HCT116 (cell line): Measurements from ENCODE around the gene VPS9D1.

ENCODE experiments used
- ATF3 ChIP-seq: IDR thresholded peaks from 2 replicates; pipeline ENCODE4 v1.6.1; 2012
- CBX3 ChIP-seq: IDR thresholded peaks from 2 replicates; pipeline ENCODE4 v1.6.1; 2012; ENCODE audit warnings: low read depth
- CEBPB ChIP-seq: IDR thresholded peaks from 2 replicates; pipeline ENCODE4 v1.6.1; 2012; ENCODE audit warnings: low read depth
- CTCF ChIP-seq, 3 experiments: fragments of 200-600 bp in 1 of 3; sonication (generic) in 1 of 3; IDR thresholded peaks in 2 of 3; conservative IDR thresholded peaks in 1 of 3; 2 replicates each; pipeline ENCODE4 v1.5.1; 2012 to 2017; ENCODE audit warnings: low read depth in 2 of 3, low read length in 2 of 3, antibody characterized with exemption in 1 of 3, borderline replicate concordance in 1 of 3, control low read depth in 1 of 3, mild to moderate bottlenecking in 1 of 3, mixed read lengths in 1 of 3, mixed run types in 1 of 3, moderate library complexity in 1 of 3; ENCODE audit not compliant: insufficient read depth in 1 of 3
- EZH2 ChIP-seq: fragments of 200-600 bp; sonication (generic); IDR thresholded peaks from 2 replicates; pipeline ENCODE4 v1.6.1; 2017; ENCODE audit warnings: antibody characterized with exemption, mixed run types
- MAX ChIP-seq: IDR thresholded peaks from 2 replicates; pipeline ENCODE4 v1.6.1; 2012
- POLR2A ChIP-seq: IDR thresholded peaks from 2 replicates; pipeline ENCODE4 v1.7.0; 2011; ENCODE audit warnings: borderline replicate concordance; ENCODE audit not compliant: insufficient read depth, insufficient read length; ENCODE audit errors: extremely low read depth
- POLR2AphosphoS5 ChIP-seq: IDR thresholded peaks from 2 replicates; pipeline ENCODE4 v1.6.1; 2011; ENCODE audit warnings: mild to moderate bottlenecking, low read depth, low read length, moderate library complexity
- RAD21 ChIP-seq: IDR thresholded peaks from 2 replicates; pipeline ENCODE4 v1.6.1; 2012; ENCODE audit warnings: low read depth, mild to moderate bottlenecking
- TCF7L2 ChIP-seq: IDR thresholded peaks from 2 replicates; pipeline ENCODE4 v1.7.0; 2011; ENCODE audit warnings: borderline replicate concordance, inconsistent platforms; ENCODE audit not compliant: insufficient read depth, insufficient read length; ENCODE audit errors: extremely low read depth
- YY1 ChIP-seq: IDR thresholded peaks from 2 replicates; pipeline ENCODE4 v1.6.1; 2011; ENCODE audit warnings: low read length, low read depth, moderate library complexity, mild to moderate bottlenecking; ENCODE audit not compliant: insufficient replicate concordance; ENCODE audit errors: extremely low read depth
- TF ChIP-seq, protein P1 (sequence below): IDR thresholded peaks from 2 replicates; pipeline ENCODE4 v1.6.1; 2012; ENCODE audit warnings: low read depth

GRCh38 chr16:89746043-89746442, 25.3 kb upstream of the VPS9D1 start:
- TF ChIP-seq CEBPB (no peak), ATF3 (no peak), CTCF (IDR thresholded peaks at IDR 0.05 in 2 of 3, conservative IDR thresholded peaks at IDR 0.05 in 1 of 3; ENCODE audit: borderline replicate concordance in 1 of 3, insufficient read depth in 1 of 3, low read depth in 2 of 3, low read length in 2 of 3) (no peak), MAX (no peak), POLR2A (no peak), EZH2 (no peak), YY1 (no peak), CBX3 (no peak), TCF7L2 (no peak), POLR2AphosphoS5 (no peak), RAD21 (no peak)
- TF ChIP-seq, protein P1, sequence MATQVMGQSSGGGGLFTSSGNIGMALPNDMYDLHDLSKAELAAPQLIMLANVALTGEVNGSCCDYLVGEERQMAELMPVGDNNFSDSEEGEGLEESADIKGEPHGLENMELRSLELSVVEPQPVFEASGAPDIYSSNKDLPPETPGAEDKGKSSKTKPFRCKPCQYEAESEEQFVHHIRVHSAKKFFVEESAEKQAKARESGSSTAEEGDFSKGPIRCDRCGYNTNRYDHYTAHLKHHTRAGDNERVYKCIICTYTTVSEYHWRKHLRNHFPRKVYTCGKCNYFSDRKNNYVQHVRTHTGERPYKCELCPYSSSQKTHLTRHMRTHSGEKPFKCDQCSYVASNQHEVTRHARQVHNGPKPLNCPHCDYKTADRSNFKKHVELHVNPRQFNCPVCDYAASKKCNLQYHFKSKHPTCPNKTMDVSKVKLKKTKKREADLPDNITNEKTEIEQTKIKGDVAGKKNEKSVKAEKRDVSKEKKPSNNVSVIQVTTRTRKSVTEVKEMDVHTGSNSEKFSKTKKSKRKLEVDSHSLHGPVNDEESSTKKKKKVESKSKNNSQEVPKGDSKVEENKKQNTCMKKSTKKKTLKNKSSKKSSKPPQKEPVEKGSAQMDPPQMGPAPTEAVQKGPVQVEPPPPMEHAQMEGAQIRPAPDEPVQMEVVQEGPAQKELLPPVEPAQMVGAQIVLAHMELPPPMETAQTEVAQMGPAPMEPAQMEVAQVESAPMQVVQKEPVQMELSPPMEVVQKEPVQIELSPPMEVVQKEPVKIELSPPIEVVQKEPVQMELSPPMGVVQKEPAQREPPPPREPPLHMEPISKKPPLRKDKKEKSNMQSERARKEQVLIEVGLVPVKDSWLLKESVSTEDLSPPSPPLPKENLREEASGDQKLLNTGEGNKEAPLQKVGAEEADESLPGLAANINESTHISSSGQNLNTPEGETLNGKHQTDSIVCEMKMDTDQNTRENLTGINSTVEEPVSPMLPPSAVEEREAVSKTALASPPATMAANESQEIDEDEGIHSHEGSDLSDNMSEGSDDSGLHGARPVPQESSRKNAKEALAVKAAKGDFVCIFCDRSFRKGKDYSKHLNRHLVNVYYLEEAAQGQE: no peak
